ENCODE measurements around the gene SLC4A1AP. TPM values are rescaled to one million over a fixed set of nuclear protein-coding genes. Genes with fewer than 3 reads are reported as not detected.
"Not testable (repeated sequence)": the region's sequence is repeated elsewhere in the genome, so short reads cannot be mapped to it uniquely, and the experiment has no call there.

Gene SLC4A1AP
- polyA plus RNA-seq, 1 of the 3 experiments (the other 2 are of a cell fraction): 9.4 TPM

GRCh38 chr2:27681841-27682240 lies 18.2 kb downstream of the SLC4A1AP start:
- Histone ChIP-seq H3K9ac (peak overlapping the region; percentile 55), H4K20me1 (ENCODE audit: insufficient read depth) (no peaks in the 10 kb centered on the region), H3K9me3 (no peaks in the 10 kb centered on the region), H3F3A (replicated peaks; ENCODE audit: insufficient read depth) (peaks cover 29% of the 10 kb centered on the region), H3K4me3 (ENCODE audit: low read depth in 2 of 2, low read length in 1 of 2) (no peak overlapping the region), H3K9me2 (no peaks in the 10 kb centered on the region), H3K27me3 (ENCODE audit: insufficient read depth) (no peaks in the 10 kb centered on the region), H3K36me3 (replicated peaks in 1 of 2; ENCODE audit: control insufficient read depth in 1 of 2, insufficient read depth in 2 of 2, low read length in 1 of 2) (peaks cover 39 to 41% of the 10 kb centered on the region in 2 experiments), H3K4me1 (ENCODE audit: control insufficient read depth in 1 of 2, insufficient read depth in 2 of 2, low read depth in 1 of 2, low read length in 1 of 2) (peaks cover 0 to 19% of the 10 kb centered on the region in 2 experiments; a peak in 2 of 4 replicates), H3K27ac (ENCODE audit: low read depth in 2 of 2, low read length in 1 of 2) (peak overlapping the region; percentile 18 to 93; a peak in 3 of 4 replicates), H3K4me2 (peak overlapping the region; percentile 56), H3K79me2 (ENCODE audit: insufficient read depth) (no peaks in the 10 kb centered on the region), H2AFZ (ENCODE audit: low read depth) (0 out of 2 replicates have a peak overlapping the region, but pooled peaks have one; percentile 48)
- no peak for DNase-seq
- no peak for TF ChIP-seq IRF3 (IDR thresholded peaks at IDR 0.05; ENCODE audit: low read depth, low read length)
- ChIA-PET POLR2A (interaction anchor here (1.5 kb wide), 1 partner anchor 18 kb away, joined by 3 read pairs; the partner anchor contains the start of genes SLC4A1AP and SUPT7L), CTCF (interaction anchor here (1.0 to 17.5 kb wide), 16 partner anchors 8 to 799 kb away, joined by 3 to 333 read pairs (median 15); partner anchors contain the start of genes CCDC121, GPN1, PPM1G and SLC4A1AP)
- 100% methylated on average over 1 of the region's 1 CpG for WGBS (ENCODE audit: low lambda C conversion rate)

GRCh38 chr2:27682334-27682771 lies 18.7 kb downstream of the SLC4A1AP start:
- H4K20me1 ChIP-seq (ENCODE audit: insufficient read depth); H3K27me3 ChIP-seq (ENCODE audit: insufficient read depth); DNase-seq; POLR2A ChIA-PET; H3K9me2 ChIP-seq; H3K79me2 ChIP-seq (ENCODE audit: insufficient read depth); H3K9me3 ChIP-seq; H3K4me3 ChIP-seq (ENCODE audit: low read depth in 2 of 2, low read length in 1 of 2): not testable (repeated sequence)
- Histone ChIP-seq H3K4me1 (ENCODE audit: control insufficient read depth in 1 of 2, insufficient read depth in 2 of 2, low read depth in 1 of 2, low read length in 1 of 2) (peaks cover 0 to 19% of the 10 kb centered on the region in 2 experiments; a peak in 2 of 4 replicates), H2AFZ (ENCODE audit: low read depth) (0 out of 2 replicates have a peak overlapping the region, but pooled peaks have one; percentile 48), H3K27ac (ENCODE audit: low read depth in 2 of 2, low read length in 1 of 2) (peak overlapping the region; percentile 18 to 93; a peak in 3 of 4 replicates), H3F3A (replicated peaks; ENCODE audit: insufficient read depth) (peaks cover 29% of the 10 kb centered on the region), H3K9ac (peak overlapping the region; percentile 55), H3K36me3 (replicated peaks in 1 of 2; ENCODE audit: control insufficient read depth in 1 of 2, insufficient read depth in 2 of 2, low read length in 1 of 2) (peaks cover 35 to 39% of the 10 kb centered on the region in 2 experiments), H3K4me2 (peak overlapping the region; percentile 56)
- WGBS (ENCODE audit: low lambda C conversion rate): 64% methylated on average over 7 of the region's 7 CpGs
- CTCF ChIA-PET: interaction anchor here (0.6 to 17.5 kb wide), 46 partner anchors 9 to 799 kb away, joined by 3 to 333 read pairs (median 6); partner anchors contain the start of genes CCDC121, FNDC4, GPN1 and IFT172
- peak; percentile 23; the same call in 1 of the 2 replicates for TF ChIP-seq TCF12 (IDR thresholded peaks at IDR 0.05)
- peak; percentile 76 for TF ChIP-seq JUND (IDR thresholded peaks at IDR 0.05)
- peak; percentile 69; the same call in 1 of the 2 replicates for TF ChIP-seq FOSL2 (IDR thresholded peaks at IDR 0.05; ENCODE audit: borderline replicate concordance, low read depth)

GRCh38 chr2:27683390-27684071 lies 19.8 kb downstream of the SLC4A1AP start:
- Histone ChIP-seq H4K20me1 (ENCODE audit: insufficient read depth) (no peaks in the 10 kb centered on the region), H3K4me1 (ENCODE audit: control insufficient read depth in 1 of 2, insufficient read depth in 2 of 2, low read depth in 1 of 2, low read length in 1 of 2) (peaks cover 0 to 19% of the 10 kb centered on the region in 2 experiments; a peak in 2 of 4 replicates), H3K9me3 (no peaks in the 10 kb centered on the region), H3F3A (replicated peaks; ENCODE audit: insufficient read depth) (peaks cover 29% of the 10 kb centered on the region), H3K27me3 (ENCODE audit: insufficient read depth) (no peaks in the 10 kb centered on the region), H3K4me3 (ENCODE audit: low read depth in 2 of 2, low read length in 1 of 2) (peak overlapping the region in 1 of 2 experiments; percentile 34; a peak in 1 of 4 replicates), H3K27ac (ENCODE audit: low read depth in 2 of 2, low read length in 1 of 2) (peak overlapping the region in 1 of 2 experiments; percentile 93; a peak in 2 of 4 replicates), H2AFZ (ENCODE audit: low read depth) (peak overlapping the region; percentile 64), H3K36me3 (replicated peaks in 1 of 2; ENCODE audit: control insufficient read depth in 1 of 2, insufficient read depth in 2 of 2, low read length in 1 of 2) (peaks cover 38 to 39% of the 10 kb centered on the region in 2 experiments), H3K9me2 (no peaks in the 10 kb centered on the region), H3K4me2 (peak overlapping the region; percentile 56; the same call in 1 of the 2 replicates), H3K79me2 (ENCODE audit: insufficient read depth) (no peaks in the 10 kb centered on the region), H3K9ac (peak overlapping the region; percentile 32; the same call in 1 of the 2 replicates)
- DNase-seq: peak; percentile 78
- CTCF ChIA-PET: interaction anchor here (0.5 to 17.5 kb wide), 129 partner anchors 10 to 1159 kb away, joined by 3 to 333 read pairs (median 4); partner anchors contain the start of genes BABAM2, CCDC121, FNDC4 and GPN1
- POLR2A ChIA-PET: interaction anchor here (0.9 to 1.0 kb wide), 2 partner anchors 23 to 274 kb away, joined by 3 read pairs; partner anchors contain the start of gene PPM1G
- 26% methylated on average over 9 of the region's 9 CpGs for WGBS (ENCODE audit: low lambda C conversion rate)
- TF ChIP-seq NRF1 (IDR thresholded peaks at IDR 0.05; ENCODE audit: low read depth, low read length): no peak
- peak; percentile 83 for TF ChIP-seq RCOR1 (IDR thresholded peaks at IDR 0.05; ENCODE audit: low read length)
- no peak for TF ChIP-seq TCF12 (IDR thresholded peaks at IDR 0.05)
- no peak; the same call in 1 of the 2 replicates for TF ChIP-seq JUND (IDR thresholded peaks at IDR 0.05)
- TF ChIP-seq ELF1 (IDR thresholded peaks at IDR 0.05): no peak
- no peak for TF ChIP-seq EZH2phosphoT487 (IDR thresholded peaks at IDR 0.05; ENCODE audit: borderline replicate concordance, low read depth)
- no peak for TF ChIP-seq RXRA (IDR thresholded peaks at IDR 0.05; ENCODE audit: borderline replicate concordance, low read depth)
- TF ChIP-seq MXI1 (IDR thresholded peaks at IDR 0.05; ENCODE audit: low read depth, low read length): no peak
- TF ChIP-seq REST (IDR thresholded peaks at IDR 0.05; ENCODE audit: low read depth, low read length): no peak
- TF ChIP-seq USF1 (IDR thresholded peaks at IDR 0.05; ENCODE audit: borderline replicate concordance, low read depth): no peak
- no peak for TF ChIP-seq FOSL2 (IDR thresholded peaks at IDR 0.05; ENCODE audit: borderline replicate concordance, low read depth)
- no peak for TF ChIP-seq CHD2 (IDR thresholded peaks at IDR 0.05; ENCODE audit: low read length, partially characterized antibody)

Data from SK-N-SH (cell line).